ENCODE results near the gene RBM20.

Gene RBM20

GRCh38 chr10:110881247-110881646, 237.1 kb downstream of the RBM20 start:
- DNase-seq, result no peak

GRCh38 chr10:110881905-110882304, 237.8 kb downstream of the RBM20 start:
- no peak for DNase-seq

GRCh38 chr10:110883924-110884323, 239.8 kb downstream of the RBM20 start:
- DNase-seq, result no peak

GRCh38 chr10:110885932-110886674, 242.0 kb downstream of the RBM20 start:
- no peak for DNase-seq

- no peak for DNase-seq
Measured at GRCh38 chr10:110887560-110887959, 243.4 kb downstream of the RBM20 start.
